Posterior cingulate gyrus (tissue), 11 donors: ENCODE results near the gene DSTYK.
A peak's percentile ranks its signal among the peaks of the same experiment; 100 is the strongest.
"Not testable (repeated sequence)": the region's sequence is repeated elsewhere in the genome, so short reads cannot be mapped to it uniquely, and the experiment has no call there.

Experiments used
- DNase-seq, 10 donors: peaks; one replicate each; pipeline versions ENCODE4 v3.0.0 to v3.0.0-alpha.2; 2020 to 2021; ENCODE audit warnings: mixed read lengths in 3 of 10
- intact Hi-C: fragments of 100-400 bp; cut with DNase I; formaldehyde crosslinking; loops from one replicate; pipeline ENCODE4 v1.15.1; 2023

The DSTYK gene

DNA sequence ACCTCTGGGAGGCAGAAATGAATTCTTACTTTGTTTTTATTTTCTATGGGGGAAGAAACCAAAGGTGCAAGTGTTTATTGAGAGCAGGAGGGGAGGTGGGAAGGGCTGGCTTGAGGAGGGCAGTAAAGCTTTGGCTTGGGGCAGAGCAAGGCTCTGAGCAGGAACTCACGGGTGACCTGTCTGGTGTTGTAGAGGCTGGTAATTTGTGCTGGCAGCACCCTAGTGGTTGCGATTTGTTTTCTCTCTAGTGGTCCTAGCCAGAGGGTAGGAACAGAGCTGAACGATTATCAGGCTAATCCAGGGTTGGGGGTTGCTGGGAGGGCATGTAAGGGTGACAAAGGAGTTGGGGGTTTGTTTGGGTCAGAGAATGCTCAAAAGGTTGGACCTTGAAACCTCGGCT lies 32.9 kb upstream of the DSTYK start:
- intact Hi-C loops, result no loop called here

DNA sequence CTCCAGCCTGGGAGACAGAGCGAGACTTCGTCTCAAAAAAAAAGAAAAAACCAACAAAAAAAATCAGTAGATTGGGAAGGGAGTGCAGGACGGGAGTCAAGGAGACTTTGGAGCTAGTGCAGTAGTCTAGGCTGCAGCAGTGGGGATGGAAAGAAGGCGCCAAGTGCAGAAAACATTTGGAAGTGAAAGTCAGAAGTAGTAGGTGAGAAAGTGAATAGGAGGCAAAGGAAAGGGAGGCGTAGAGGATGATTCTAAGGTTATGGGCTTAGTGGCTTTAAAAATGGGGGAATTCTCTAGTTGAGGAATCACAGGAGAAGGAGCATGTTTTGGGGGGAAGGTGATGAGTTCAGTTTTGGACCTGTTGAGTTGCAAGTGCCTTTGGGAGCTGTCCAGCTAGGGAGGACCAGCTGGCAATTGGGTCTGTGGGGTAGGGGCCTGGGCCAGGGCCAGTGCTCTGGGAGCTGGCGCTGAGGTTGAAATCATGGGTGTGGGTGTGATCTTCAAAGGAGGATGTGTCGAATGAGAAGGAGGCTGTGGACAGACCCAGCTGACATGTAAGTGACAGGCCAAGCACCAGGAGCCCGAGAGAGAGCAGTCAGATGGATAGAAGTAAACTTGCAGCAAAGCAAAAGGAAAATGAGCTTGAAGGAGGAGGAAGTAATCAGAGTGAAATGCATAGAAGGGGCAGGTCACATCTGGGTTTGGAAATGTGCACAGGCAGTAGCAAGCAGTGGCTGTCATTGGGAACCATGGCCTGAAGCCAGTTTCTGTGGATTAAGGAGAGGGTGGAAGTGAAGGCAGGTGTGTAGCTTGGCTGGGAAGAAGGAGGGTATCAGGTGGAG lies 32.1 kb upstream of the DSTYK start:
- intact Hi-C loops, result no loop called here
- DNase-seq, result peak in 2 of 10 donors; percentile 20 to 50

More for the DNA sequence above, 32.9 kb upstream of the DSTYK start:
- peak in 2 of 10 donors; percentile 16 to 34 for DNase-seq

DNA sequence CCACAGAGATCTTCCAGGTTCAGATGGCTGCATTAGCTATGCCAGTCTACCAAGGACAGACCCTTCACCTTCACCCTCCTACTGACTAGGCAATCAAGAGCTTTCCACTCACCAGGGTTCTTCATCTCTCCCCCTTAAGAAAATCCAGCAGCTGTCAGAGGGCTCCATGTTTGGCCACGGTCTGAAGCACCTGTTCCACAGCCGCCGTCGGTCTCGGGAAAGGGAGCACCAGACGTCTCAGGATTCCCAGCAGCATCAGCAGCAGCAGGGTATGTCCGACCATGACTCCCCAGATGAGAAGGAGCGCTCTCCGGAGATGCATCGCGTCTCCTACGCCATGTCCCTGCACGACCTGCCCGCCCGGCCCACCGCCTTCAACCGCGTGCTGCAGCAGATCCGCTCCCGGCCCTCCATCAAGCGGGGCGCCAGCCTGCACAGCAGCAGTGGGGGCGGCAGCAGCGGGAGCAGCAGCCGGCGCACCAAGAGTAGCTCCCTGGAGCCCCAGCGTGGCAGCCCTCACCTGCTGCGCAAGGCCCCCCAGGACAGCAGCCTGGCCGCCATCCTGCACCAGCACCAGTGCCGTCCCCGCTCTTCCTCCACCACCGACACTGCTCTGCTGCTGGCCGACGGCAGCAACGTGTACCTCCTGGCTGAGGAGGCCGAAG lies 30.0 kb upstream of the DSTYK start:
- intact Hi-C loops, result no loop called here
- DNase-seq, result peak in 2 of 10 donors; percentile 20 to 74

DNA sequence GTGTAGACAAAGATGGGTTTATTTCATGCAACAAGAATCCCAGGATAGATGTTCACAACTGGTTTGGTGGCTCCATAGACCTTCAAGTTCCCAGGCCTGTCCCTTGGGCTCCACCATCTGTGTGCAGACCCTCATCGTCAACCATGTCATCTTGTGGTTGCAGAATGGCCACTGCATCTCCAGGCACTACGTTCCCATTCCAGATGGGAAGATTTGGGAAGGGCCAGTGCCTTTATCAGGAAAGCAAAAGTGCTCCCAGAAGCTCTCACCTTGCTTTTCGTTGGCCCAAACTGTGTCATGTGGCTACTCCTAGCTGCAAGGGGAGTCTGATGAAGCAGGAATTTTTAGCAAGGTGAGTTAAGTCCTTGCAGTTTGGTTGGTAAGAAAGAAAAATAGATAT lies 29.1 kb upstream of the DSTYK start:
- peak in 2 of 10 donors; percentile 13 to 53 for DNase-seq
- intact Hi-C loops, result no loop called here

DNA sequence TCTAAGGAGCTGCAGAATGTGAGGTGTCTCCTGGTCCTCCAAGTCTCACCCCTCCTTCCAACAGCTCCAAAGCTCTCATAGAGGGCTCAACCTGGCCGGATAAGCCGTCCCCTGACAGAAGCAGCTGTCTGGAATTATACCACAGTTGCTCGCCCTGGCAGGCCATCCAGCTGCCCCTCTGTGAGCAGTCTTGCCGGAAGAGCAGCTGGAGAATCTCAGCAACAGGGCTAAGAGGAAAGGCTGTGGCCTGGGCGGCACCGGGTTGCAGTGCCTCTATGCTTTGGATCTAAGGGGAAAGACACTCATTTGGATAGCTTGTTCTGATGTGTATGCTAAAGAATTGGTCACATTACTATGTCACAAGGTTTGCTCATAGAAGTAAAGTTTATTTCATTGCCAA lies 28.6 kb upstream of the DSTYK start:
- peak in 2 of 10 donors; percentile 30 to 91 for DNase-seq
- intact Hi-C loops, result no loop called here

DNA sequence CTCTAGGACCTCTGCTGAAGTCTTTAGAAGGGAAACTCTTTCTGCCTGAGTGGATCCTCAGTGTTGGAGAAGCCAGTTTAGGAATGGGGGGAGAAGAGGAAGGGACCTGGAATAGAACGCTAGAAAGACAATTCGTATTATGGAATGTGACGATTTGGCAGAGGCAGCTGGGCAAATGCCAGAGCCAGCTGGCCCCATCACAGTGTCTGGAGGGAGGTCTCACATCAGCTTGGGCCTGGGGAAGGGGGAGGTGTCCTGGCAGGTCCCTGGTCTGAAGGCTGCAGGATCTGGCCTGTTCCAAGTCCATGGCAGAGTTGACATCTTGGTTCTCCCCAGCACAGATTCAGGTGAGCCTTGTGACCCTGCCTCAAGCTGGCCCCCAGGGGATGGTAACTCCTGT lies 27.6 kb upstream of the DSTYK start:
- intact Hi-C loops, result no loop called here
- DNase-seq, result peak in 2 of 10 donors; percentile 36 to 82

DNA sequence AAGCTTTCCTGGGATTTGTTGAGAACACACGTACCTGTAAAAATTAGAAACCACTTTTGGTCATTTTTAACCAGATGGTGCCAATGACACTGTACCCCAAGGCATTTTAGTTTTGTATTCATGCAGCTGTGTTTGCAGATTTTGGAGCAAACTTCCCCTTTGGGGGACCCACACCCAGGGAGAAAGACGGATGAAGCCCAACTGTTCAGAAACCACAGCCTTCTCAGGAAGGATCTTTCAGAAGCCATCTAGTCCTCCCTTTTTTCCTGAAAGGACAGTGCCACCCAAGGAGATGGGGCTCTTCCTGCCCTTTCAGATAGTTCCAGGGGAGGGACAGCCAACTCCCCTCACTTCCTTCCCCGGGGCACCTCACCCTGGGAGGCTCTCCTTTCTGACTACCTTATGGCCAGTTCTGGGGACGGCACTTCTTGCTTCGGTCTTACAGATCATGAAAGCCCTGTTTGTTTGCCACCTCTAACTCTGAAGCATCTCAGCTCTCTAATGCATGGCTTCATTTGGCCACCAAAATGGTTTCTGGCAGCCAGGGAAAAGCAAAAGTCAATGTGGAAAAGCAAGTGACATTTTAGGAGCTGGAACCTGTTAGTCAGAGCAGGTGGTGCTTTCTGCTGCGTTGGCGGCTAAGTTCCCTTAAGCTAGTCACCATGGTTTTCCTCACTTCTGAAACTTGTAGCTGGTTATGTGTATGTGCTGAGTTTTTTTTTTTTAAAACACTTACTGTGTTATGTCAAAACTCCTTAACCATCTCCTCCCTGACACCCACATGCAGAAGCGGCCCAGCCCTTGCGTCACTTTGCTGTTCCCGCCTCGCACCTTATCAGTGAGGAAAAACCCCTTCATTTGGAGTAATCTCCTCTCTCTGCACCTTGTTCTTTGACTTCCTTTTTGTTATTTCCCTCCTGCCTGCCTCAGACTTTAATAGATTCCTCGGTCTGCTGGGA lies 26.3 kb upstream of the DSTYK start:
- DNase-seq, result peak in 2 of 10 donors; percentile 18 to 53
- intact Hi-C loops, result no loop called here

DNA sequence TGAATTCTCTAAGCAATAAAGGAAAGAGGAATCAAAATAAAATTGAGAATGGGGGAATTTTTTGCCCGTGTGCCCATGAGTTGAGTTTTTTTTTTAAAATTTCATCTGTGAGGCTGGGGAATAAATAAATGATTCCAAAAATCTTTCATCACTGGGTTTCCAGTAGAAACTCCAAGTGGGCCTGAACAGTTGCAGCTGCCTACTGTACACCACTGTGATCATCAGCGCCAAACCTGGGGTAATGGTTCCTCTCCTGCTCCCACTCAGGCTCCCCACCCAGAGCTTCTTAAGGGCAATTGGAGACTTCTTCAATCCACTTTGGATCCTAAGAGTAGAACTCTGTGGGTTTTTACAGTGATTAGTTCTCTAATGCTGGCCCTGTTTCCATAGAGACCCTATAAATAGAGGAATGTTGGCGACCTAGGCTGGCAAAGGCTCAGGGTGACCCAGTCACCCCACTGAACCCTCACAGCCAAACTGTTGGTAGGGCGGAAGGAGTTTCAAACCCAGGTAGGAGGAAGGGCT lies 25.5 kb upstream of the DSTYK start:
- peak in 1 of 10 donors; percentile 11 for DNase-seq
- intact Hi-C loops, result loop anchor here (1.0 kb wide), 1 partner anchor 17 kb away; no protein-coding TSS in a partner anchor

DNA sequence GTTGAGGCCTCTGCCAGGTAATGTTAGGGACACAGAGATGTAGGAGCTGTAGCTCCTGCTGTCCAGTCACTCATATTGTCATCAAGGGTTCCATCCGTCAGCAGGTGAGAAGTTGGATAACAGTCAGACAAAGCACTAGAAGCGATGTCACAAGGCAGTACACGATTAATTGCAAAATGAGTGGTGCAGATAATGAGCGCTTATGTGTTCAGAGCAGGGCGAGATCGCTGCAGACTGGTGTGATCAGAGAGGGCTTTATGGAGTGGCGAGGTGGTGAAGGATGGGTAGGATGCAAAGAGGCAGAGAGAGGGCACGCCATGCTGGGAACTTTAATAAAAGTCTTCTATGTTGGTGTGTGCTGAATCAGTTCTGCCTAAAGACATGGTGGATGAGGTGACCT lies 25.0 kb upstream of the DSTYK start:
- DNase-seq, result peak in 1 of 10 donors; percentile 14
- intact Hi-C loops, result loop anchor here (1.0 kb wide), 1 partner anchor 18 kb away; no protein-coding TSS in a partner anchor

DNA sequence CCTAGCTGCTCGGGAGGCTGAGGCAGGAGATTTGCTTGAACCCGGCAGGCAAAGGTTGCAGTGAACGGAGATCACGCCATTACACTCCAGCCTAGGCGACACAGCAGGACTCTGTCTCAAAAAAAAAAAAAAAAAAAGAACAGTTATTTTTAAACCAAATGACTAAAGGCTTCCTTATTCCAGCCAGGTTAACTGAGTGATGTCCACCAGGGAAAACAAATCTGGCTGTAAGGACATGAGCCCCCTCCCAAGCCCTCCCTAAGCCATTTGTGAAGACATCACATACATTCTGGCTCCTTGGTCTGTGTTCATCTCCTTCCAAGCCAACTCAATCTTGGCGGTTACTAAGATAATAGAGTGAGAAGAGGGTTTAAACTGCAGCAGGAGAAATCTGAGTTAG lies 24.4 kb upstream of the DSTYK start:
- intact Hi-C loops, result loop anchor here (1.0 kb wide), 1 partner anchor 18 kb away; no protein-coding TSS in a partner anchor
- peak in 1 of 10 donors; percentile 14 for DNase-seq

DNA sequence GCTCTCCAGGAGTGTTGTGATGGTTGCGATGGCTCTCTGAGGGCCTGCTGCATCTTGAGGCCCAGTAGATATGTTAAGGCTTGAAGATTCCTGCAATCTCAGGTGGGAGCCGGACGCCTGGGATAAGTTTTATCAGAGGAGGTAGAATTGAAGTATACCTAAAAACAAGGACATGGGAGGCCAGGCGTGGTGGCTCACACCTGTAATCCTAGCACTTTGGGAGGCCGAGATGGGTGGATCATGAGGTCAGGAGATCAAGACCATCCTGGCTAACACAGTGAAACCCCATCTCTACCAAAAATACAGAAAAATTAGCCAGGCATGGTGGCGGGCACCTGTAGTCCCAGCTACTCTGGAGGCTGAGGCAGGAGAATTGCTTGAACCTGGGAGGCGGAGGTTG lies 22.5 kb upstream of the DSTYK start:
- DNase-seq, result peak in 1 of 10 donors; percentile 14
- intact Hi-C loops, result not testable (repeated sequence)

DNA sequence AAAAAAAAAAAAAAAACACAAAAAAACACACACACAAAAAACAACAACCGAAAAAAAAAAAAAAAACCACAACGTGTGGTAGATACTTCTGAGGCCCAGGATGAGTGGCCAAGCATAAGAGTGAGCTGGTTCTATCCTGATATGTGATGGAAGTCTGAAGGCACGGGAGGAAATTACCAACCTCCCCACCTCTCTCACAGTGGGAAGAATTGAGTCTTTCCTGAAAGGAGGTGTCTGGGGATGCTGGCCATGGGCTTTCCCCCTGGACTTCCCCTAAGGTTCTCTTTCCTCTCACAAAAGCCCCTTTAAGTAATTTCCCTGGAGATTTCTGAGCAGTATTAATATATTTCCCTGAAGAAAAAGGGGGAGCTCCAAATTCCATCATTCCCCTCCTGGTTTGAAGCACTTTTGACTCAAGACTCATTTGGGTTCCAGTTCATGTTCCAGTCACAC lies 21.5 kb upstream of the DSTYK start:
- intact Hi-C loops, result no loop called here
- no peak for DNase-seq

DNA sequence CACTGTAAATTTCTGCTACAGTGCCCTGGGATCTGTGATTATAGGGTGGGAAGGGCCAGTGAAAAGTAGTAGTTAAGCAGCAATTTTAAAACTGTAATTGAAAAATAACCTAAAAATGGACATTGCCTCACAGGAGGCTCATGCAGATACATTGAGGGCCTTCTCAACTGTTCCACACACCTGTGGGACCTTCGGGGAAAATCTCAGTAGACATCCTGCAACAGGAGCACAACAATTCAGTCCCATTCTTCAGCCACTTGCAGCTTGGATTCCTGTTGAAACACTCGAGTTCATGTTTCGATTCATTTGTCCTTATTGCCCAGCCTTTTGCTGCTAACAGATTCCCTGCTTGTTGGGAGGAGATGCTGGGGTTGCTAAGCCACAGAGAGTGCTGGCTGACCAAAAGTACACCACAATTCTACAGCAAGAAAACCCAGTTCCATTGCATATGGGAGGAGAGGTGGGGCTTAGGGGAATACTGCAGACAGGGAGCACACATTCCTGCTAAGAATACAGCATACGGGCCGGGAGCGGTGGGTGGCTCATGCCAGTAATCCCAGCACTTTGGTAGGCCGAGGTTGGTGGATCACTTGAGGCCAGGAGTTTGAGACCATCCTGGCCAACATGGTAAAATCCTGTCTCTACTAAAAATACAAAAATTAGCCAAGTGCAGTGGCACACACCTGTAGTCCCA lies 20.8 kb upstream of the DSTYK start:
- intact Hi-C loops, result no loop called here
- DNase-seq, result peak in 1 of 10 donors; percentile 17

DNA sequence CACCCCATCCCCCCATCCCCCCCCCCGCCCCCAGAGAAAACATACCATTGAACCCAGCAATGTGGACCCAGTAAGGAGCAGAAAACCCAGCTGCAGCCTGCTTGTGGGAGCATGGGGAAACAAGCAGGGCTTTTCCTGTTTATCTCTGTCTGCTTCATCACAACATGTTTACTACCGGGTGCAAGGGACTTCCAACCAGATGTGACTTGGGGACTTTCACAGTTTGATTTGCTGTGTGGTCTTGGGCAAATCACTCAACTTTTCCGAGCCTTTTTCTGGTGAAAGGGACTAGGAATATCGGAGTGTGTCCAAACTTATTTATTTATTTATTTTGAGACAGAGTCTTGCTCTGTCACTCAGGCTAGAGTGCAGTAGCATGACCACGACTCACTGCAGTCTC lies 19.5 kb upstream of the DSTYK start:
- no peak for DNase-seq
- intact Hi-C loops, result no loop called here

DNA sequence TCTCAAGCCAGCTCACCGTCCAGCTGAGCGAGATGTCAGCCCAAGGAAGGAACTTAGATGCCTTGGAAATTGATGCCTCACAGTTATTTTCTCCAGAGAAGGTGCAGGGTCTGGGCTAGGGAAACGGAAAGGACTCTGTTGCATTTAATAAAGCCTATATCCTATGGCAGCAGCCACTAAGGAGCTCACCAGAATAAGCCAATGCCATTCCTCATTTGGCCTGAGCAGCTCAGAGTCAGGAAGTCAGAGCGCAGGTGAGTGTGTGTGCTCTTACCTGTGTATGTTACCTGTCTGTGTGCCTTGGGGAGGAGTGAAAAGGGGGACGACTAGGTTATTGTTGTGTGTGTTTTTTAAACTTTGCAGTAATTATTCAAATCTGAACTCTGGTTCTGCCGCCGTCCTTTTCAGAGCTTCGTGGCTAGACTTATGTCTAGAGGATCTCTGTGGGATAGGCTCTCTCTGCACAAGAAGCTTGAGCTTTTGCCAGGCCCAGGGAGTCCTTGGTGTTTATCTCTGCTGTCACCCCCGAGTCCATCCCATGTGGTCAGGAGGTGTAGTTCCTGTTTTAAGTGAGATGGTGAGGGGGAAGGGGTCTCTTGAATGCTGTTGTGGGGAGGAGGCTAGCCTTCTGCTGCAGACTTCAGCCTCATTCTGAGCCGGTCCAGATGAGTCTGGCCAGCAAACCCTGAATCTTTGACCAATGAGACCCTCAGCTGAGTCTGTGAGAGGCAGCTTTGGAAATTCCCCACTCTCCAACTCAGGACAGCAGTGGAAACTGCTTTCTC lies 18.6 kb upstream of the DSTYK start:
- DNase-seq, result no peak

DNA sequence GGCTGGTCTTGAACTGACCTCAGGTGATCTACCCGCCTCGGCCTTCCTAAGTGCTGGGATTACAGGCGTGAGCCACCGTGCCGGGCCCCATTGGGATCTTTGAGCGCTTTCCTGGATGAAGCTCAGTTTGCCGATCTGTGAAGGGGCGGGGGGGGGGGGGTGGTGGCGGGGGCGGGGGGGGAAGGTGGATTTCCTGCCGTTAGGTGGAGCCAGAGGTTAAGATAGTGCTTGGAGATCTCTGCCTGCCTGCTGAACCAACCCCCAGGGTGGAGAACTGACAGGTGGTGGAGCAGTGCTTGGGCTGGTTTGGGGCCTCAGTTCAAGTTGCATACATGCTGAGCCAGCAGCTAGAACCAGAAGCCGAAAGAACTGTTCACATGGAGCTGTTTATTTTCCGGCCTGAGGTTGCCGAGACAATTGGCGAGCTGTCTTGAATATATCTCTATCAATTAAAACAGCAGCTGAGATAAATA lies 17.9 kb upstream of the DSTYK start:
- peak; percentile 59 to 95 (median 75) for DNase-seq
- intact Hi-C loops, result loop anchor here (2.0 kb wide), 1 partner anchor 27 kb away; no protein-coding TSS in a partner anchor

More for the DNA sequence above, 18.6 kb upstream of the DSTYK start:
- intact Hi-C loops, result loop anchor here (2.0 kb wide), 1 partner anchor 27 kb away; no protein-coding TSS in a partner anchor

DNA sequence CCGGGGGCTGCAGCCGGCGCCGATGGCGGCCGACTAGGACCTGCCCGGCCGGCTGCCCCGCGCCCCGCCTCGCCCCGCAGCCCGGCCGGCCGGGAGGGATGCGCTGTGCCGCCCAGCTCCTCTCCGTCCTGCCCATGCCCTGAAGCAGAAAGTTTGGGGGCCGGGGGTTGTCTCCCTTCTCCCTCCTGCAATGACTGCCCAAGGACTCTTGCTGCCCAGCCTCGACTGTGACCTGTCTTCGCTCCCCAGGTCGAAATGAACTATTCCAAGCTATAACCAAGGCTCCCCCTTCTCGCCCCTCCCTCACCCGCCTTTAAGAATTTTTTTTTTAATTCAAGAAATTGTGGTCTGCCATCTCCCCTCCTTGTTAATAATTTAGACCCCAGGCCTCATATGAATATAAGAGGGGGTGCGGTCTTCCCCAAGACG lies 16.6 kb upstream of the DSTYK start:
- intact Hi-C loops, result loop anchor here (2.0 kb wide), 1 partner anchor 29 kb away; no protein-coding TSS in a partner anchor
- DNase-seq, result peak in 1 of 10 donors; percentile 85

DNA sequence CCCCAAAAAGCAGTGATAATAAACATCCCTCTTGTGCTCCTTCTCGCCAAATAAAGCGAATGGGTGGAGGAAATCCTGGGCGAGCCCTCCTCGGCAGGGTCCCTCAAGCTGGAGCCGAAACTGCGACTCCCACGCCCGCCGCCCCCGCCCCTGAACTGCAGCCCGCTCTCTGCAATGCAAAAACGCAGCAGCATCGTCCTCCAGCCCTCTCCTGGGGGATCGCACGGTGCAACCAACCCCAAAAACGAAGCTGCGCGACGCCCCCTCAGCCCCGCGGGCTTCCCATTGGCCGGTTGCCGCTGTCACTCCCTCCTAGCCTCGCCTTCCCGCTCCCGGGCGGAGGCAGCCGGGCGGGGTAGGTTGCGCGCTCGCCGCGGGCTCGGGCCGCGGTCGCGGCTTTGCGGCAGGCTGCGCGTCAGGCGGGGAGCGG lies 16.1 kb upstream of the DSTYK start, which contains the start of gene TMCC2:
Gene TMCC2, plus strand, starts transcription at position 363 of the 430 bp plus-strand sequence. CDS start 619 bp downstream, outside the sequence.
- intact Hi-C loops, result loop anchor here (1.0 to 2.0 kb wide), 2 partner anchors 16 to 29 kb away; partner anchors contain the start of gene DSTYK
- peak; percentile 95 to 99 (median 97) for DNase-seq
